HepG2 (cell line): ENCODE measurements around the gene RAP2A. TPM values are rescaled to one million over a fixed set of nuclear protein-coding genes. Genes with fewer than 3 reads are reported as not detected.

Source experiments
- ATAC-seq: fragments of 200-7000 bp; cut with Tn5 transposase; 3 replicates; pipeline ENCODE4 v1.9.1; 2020; ENCODE audit warnings: mild to moderate bottlenecking, moderate library complexity
- BruUV-seq: library from RNA; stranded (reverse); fragments of 400-500 nt; replicated peaks from 2 replicates; lab custom pipeline; 2021; lab: Mats Ljungman, UMichigan
- CTCF ChIA-PET: fragments of 300-600 bp; formaldehyde crosslinking; extraction: SDS; loops from one replicate; lab custom pipeline; 2021; ENCODE audit warnings: low total read pairs, inconsistent platforms, low intra/inter-chr PET ratio; lab: Yijun Ruan, JAX
- POLR2A ChIA-PET: fragments of 350-600 bp; sonication (Branson Sonifier 250); formaldehyde crosslinking; loops from one replicate; lab custom pipeline; 2020; ENCODE audit warnings: antibody characterized with exemption, inconsistent platforms; lab: Yijun Ruan, JAX
- DNase-seq: peaks from one replicate; pipeline ENCODE4 v3.0.0-alpha.2; 2015; ENCODE audit warnings: low spot score
- FAIRE-seq: peaks from 3 replicates; lab custom pipeline; 2011; peaks lifted over from hg19 to GRCh38; lab: Jason Lieb, UNC
- H2AFZ ChIP-seq: one replicate; pipeline ENCODE4 v1.6.1; 2011; ENCODE audit warnings: low read length, inconsistent platforms
- H3K27ac ChIP-seq: fragments of 300-600 bp; 3 replicates; pipeline ENCODE4 v1.8.0; 2011; ENCODE audit warnings: mixed run types, mild to moderate bottlenecking, mixed read lengths, low read length, inconsistent platforms; ENCODE audit not compliant: insufficient read depth; ENCODE audit errors: extremely low read length
- H3K27me3 ChIP-seq, 2 experiments: fragments of 200-600 bp in 1 of 2; 2 replicates in 1 of 2; 3 replicates in 1 of 2; pipeline versions ENCODE4 v1.6.0 to v1.8.0; 2011; ENCODE audit warnings: low read length in 2 of 2, mild to moderate bottlenecking in 2 of 2, moderate library complexity in 2 of 2, inconsistent platforms in 1 of 2; ENCODE audit not compliant: insufficient read depth in 2 of 2, control insufficient read depth in 1 of 2
- H3K36me3 ChIP-seq, 2 experiments: fragments of 200-600 bp in 1 of 2; replicated peaks in 1 of 2; 2 replicates in 1 of 2; 3 replicates in 1 of 2; pipeline versions ENCODE4 v1.5.1 to v1.8.0; 2011; ENCODE audit warnings: low read length in 2 of 2, inconsistent platforms in 1 of 2; ENCODE audit not compliant: insufficient read depth in 2 of 2, control insufficient read depth in 1 of 2
- H3K4me1 ChIP-seq: 2 replicates; pipeline ENCODE4 v1.5.1; 2012; ENCODE audit warnings: low read length, inconsistent platforms; ENCODE audit not compliant: insufficient read depth
- H3K4me2 ChIP-seq: 2 replicates; pipeline ENCODE4 v1.6.0; 2011; ENCODE audit warnings: low read depth, low read length, inconsistent platforms
- H3K4me3 ChIP-seq, 3 experiments: fragments of 200-600 bp in 1 of 3; sonication (generic), shearing (Covaris generic) in 1 of 3; replicated peaks in 1 of 3; 2 replicates each; pipeline ENCODE4 v1.5.1; 2011 to 2016; ENCODE audit warnings: low read length in 3 of 3, inconsistent platforms in 2 of 3, low read depth in 2 of 3, mild to moderate bottlenecking in 2 of 3, control low read depth in 1 of 3, mixed read lengths in 1 of 3; ENCODE audit not compliant: insufficient read depth in 1 of 3
- H3K79me2 ChIP-seq: one replicate; pipeline ENCODE4 v1.6.1; 2011; ENCODE audit warnings: low read length, inconsistent platforms; ENCODE audit not compliant: insufficient read depth
- H3K9ac ChIP-seq: 2 replicates; pipeline ENCODE4 v1.6.0; 2011; ENCODE audit warnings: mild to moderate bottlenecking, low read depth, low read length, inconsistent platforms; ENCODE audit not compliant: insufficient read depth
- H3K9me3 ChIP-seq: 2 replicates; pipeline ENCODE4 v1.5.1; 2012; ENCODE audit warnings: mild to moderate bottlenecking, low read length
- H4K20me1 ChIP-seq: 2 replicates; pipeline ENCODE4 v1.6.0; 2011; ENCODE audit warnings: inconsistent platforms, mild to moderate bottlenecking, low read length, moderate library complexity; ENCODE audit not compliant: insufficient read depth
- GPN1 ChIP-seq: sonication (generic); formaldehyde crosslinking; IDR thresholded peaks from 2 replicates; pipeline ENCODE4 v1.5.1; 2020; ENCODE audit warnings: missing genetic modification reagents, borderline replicate concordance
- KDM5B ChIP-seq: sonication (generic); formaldehyde crosslinking; IDR thresholded peaks from 2 replicates; pipeline ENCODE4 v1.4.0; 2020; ENCODE audit warnings: missing genetic modification reagents, mild to moderate bottlenecking, borderline replicate concordance
- MAFF ChIP-seq: IDR thresholded peaks from 2 replicates; pipeline ENCODE4 v1.6.1; 2011; ENCODE audit warnings: low read depth, low read length, improper control_type of control experiment
- MTA1 ChIP-seq: sonication (generic); formaldehyde crosslinking; IDR thresholded peaks from 2 replicates; pipeline ENCODE4 v1.4.0; 2020; ENCODE audit warnings: missing genetic modification reagents, mild to moderate bottlenecking, borderline replicate concordance
- NFKBIZ ChIP-seq: IDR thresholded peaks from 2 replicates; pipeline ENCODE4 v1.6.1; 2018; ENCODE audit warnings: missing genetic modification reagents, missing compliant biosample characterization
- NFYC ChIP-seq: IDR thresholded peaks from 2 replicates; pipeline ENCODE4 v1.6.1; 2016; ENCODE audit warnings: missing genetic modification reagents, missing compliant biosample characterization
- NR2F1 ChIP-seq, 2 experiments: fragments of 450-650 bp in 1 of 2; formaldehyde crosslinking in 1 of 2; IDR thresholded peaks; 2 replicates each; pipeline versions ENCODE4 v1.5.0 to v1.6.1; 2016 to 2020; ENCODE audit warnings: mild to moderate bottlenecking in 1 of 2, missing compliant biosample characterization in 1 of 2, missing genetic modification reagents in 1 of 2, moderate library complexity in 1 of 2
- YEATS4 ChIP-seq: sonication (generic); formaldehyde crosslinking; IDR thresholded peaks from 2 replicates; pipeline ENCODE4 v1.4.0; 2020; ENCODE audit warnings: missing genetic modification reagents, borderline replicate concordance
- ZBTB3 ChIP-seq: sonication (generic); formaldehyde crosslinking; IDR thresholded peaks from 2 replicates; pipeline ENCODE4 v1.4.0; 2020; ENCODE audit warnings: low read depth, mild to moderate bottlenecking, moderate library complexity, missing genetic modification reagents, borderline replicate concordance
- ZBTB7A ChIP-seq: sonication (generic); formaldehyde crosslinking; IDR thresholded peaks from 2 replicates; pipeline ENCODE4 v1.8.0; 2022; ENCODE audit warnings: mild to moderate bottlenecking, missing genetic modification reagents
- ZEB1 ChIP-seq: IDR thresholded peaks from 2 replicates; pipeline ENCODE4 v1.6.1; 2012; ENCODE audit warnings: mild to moderate bottlenecking, low read depth, inconsistent platforms; ENCODE audit not compliant: insufficient replicate concordance
- ZMYM2 ChIP-seq: sonication (generic); formaldehyde crosslinking; IDR thresholded peaks from 2 replicates; pipeline ENCODE4 v1.8.0; 2022; ENCODE audit warnings: mild to moderate bottlenecking, missing genetic modification reagents
- ZNF878 ChIP-seq: sonication (generic); formaldehyde crosslinking; IDR thresholded peaks from 2 replicates; pipeline ENCODE4 v1.8.1; 2023; ENCODE audit warnings: mild to moderate bottlenecking, missing genetic modification reagents, moderate library complexity
- WGBS: methylation state at CpG from one replicate; pipeline ENCODE4 v1.1.6; 2017; ENCODE audit warnings: low lambda C conversion rate; 5-methylcytosine and 5-hydroxymethylcytosine counted together
- in situ Hi-C: cut with HindIII; loops from 2 replicates; pipeline ENCODE4 v1.10.0; 2017; ENCODE audit warnings: low pct_unique_long_range_greater_than_20kb; ENCODE audit not compliant: extremely low pct_ligation_motif_present
- intact Hi-C: fragments of 100-400 bp; cut with micrococcal nuclease; formaldehyde crosslinking; loops from one replicate; pipeline ENCODE4 v1.10.0; 2022; ENCODE audit not compliant: unreplicated experiment
- polyA plus RNA-seq, 8 experiments: library from polyadenylated mRNA; depleted of rRNA in 3 of 8; stranded (reverse) in 7 of 8; unstranded in 1 of 8; fragments of >200 nt; fragmentation: Illumina TruSeq in 4 of 8; extraction: Trizol in 4 of 8; gene quantifications; 2 replicates each; pipeline versions ENCODE4 v1.2.1 to v1.2.3, GENCODE V29; 2011 to 2016; ENCODE audit warnings: low read depth in 4 of 8, missing spikeins in 1 of 8, mixed read lengths in 1 of 8; ENCODE audit not compliant: insufficient read depth in 1 of 8
- total RNA-seq, 5 experiments: library from RNA; depleted of rRNA; stranded (reverse); fragments of >200 nt; fragmentation: Illumina TruSeq; extraction: Trizol; gene quantifications; 2 replicates each; pipeline ENCODE4 v1.2.3, GENCODE V29; 2016; ENCODE audit warnings: low read depth in 1 of 5

RAP2A gene
- total and polyA plus RNA-seq, 2 of the 13 experiments (the other 11 are each of a cell fraction or from before 2014, with no cell fraction given) = 9.9 to 23.1 TPM

- TF ChIP-seq ZNF878 = no peak
- no peak for TF ChIP-seq YEATS4
- TF ChIP-seq ZMYM2 (CRISPR knock-in tag) = no peak
- no peak for TF ChIP-seq NR2F1 (CRISPR knock-in tag; IDR thresholded peaks at IDR 0.05)
- TF ChIP-seq ZBTB3 (CRISPR knock-in tag) = no peak
Measured at GRCh38 chr13:97459215-97459777, 25.3 kb downstream of the RAP2A start (continued).

- H3K4me1 ChIP-seq = peaks cover 11% of the 10 kb centered on the region
- no peak overlapping the region for H3K4me2 ChIP-seq
- ATAC-seq = no peak
- H3K4me3 ChIP-seq = no peak overlapping the region
- no peak for FAIRE-seq
- ChIA-PET POLR2A (no interaction called here), CTCF (no interaction called here)
- H2AFZ ChIP-seq = no peak overlapping the region
- peaks cover 0 to 15% of the 10 kb centered on the region in 2 experiments; a peak in 2 of 5 replicates for H3K36me3 ChIP-seq
- no peak overlapping the region for H3K27ac ChIP-seq
- TF ChIP-seq KDM5B (CRISPR knock-in tag) = no peak
- TF ChIP-seq NFYC (CRISPR knock-in tag) = no peak
- no peak for TF ChIP-seq ZBTB7A (CRISPR knock-in tag)
- no peak for TF ChIP-seq ZEB1
- no peak for TF ChIP-seq MAFF
- TF ChIP-seq MTA1 = no peak
- TF ChIP-seq NFKBIZ (CRISPR knock-in tag) = no peak
- no peak for TF ChIP-seq GPN1 (CRISPR knock-in tag)
- TF ChIP-seq, all 625 proteins: peak for 0
- no peaks in the 10 kb centered on the region for H3K27me3 ChIP-seq
- H3K79me2 ChIP-seq = peaks cover 2% of the 10 kb centered on the region
- H4K20me1 ChIP-seq = no peaks in the 10 kb centered on the region
- intact Hi-C loops (no loop called here), in situ Hi-C loops (no loop called here)
- H3K9ac ChIP-seq = no peak overlapping the region
- DNase-seq = no peak
- no TSS peak for BruUV-seq
- WGBS = 92% methylated on average over 7 of the region's 7 CpGs
- H3K9me3 ChIP-seq = no peaks in the 10 kb centered on the region
Measured at GRCh38 chr13:97460004-97460775, 26.2 kb downstream of the RAP2A start.
